ENCODE data around the gene JPT1. TPM values are rescaled to one million over a fixed set of nuclear protein-coding genes. Genes with fewer than 3 reads are reported as not detected.

JPT1 gene
- total and polyA plus RNA-seq, 10 donors, result 47.1 to 192 (median 99.5) TPM

DNA sequence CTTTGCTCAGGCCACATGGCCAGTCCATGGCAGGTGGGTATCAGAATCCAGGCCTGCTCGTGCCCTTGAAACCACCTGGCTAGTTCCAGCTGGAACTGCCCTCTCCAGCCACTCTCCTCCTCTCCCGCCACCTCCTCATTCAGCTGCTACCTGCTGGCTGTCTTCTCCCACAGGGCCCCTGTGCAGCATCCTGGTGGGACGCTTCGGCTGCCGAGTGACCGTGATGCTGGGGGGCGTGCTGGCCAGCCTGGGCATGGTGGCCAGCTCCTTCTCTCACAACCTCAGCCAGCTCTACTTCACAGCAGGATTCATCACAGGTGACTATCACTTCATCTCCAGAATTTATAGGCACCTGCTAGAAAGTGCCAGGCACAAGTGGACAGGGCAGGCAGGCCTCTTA, 56.4 kb downstream of the JPT1 start:
- TF ChIP-seq, protein P1, sequence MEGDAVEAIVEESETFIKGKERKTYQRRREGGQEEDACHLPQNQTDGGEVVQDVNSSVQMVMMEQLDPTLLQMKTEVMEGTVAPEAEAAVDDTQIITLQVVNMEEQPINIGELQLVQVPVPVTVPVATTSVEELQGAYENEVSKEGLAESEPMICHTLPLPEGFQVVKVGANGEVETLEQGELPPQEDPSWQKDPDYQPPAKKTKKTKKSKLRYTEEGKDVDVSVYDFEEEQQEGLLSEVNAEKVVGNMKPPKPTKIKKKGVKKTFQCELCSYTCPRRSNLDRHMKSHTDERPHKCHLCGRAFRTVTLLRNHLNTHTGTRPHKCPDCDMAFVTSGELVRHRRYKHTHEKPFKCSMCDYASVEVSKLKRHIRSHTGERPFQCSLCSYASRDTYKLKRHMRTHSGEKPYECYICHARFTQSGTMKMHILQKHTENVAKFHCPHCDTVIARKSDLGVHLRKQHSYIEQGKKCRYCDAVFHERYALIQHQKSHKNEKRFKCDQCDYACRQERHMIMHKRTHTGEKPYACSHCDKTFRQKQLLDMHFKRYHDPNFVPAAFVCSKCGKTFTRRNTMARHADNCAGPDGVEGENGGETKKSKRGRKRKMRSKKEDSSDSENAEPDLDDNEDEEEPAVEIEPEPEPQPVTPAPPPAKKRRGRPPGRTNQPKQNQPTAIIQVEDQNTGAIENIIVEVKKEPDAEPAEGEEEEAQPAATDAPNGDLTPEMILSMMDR (IDR thresholded peaks at IDR 0.05 in 8 of 11, conservative IDR thresholded peaks at IDR 0.05 in 3 of 11), result no peak
- TF ChIP-seq POLR2A (IDR thresholded peaks at IDR 0.05) (no peak), POLR2AphosphoS5 (IDR thresholded peaks at IDR 0.05) (no peak)
- Histone ChIP-seq H3K4me3 (no peak overlapping the region), H3K9me3 (no peaks in the 10 kb centered on the region), H3K27me3 (replicated peaks in 1 of 7) (no peaks in the 10 kb centered on the region), H3K36me3 (peaks cover 0 to 56% (median 12%) of the 10 kb centered on the region in 6 donors), H3K27ac (no peak overlapping the region), H3K4me1 (peaks cover 0 to 57% (median 29%) of the 10 kb centered on the region in 6 donors)
- no peak for DNase-seq
- 91 to 99% (median 94%) methylated on average over 7 of the region's 7 CpGs for WGBS, 5 donors
- intact Hi-C loops (cut with DNase I; ENCODE audit: low total_unique reads), result no loop called here

DNA sequence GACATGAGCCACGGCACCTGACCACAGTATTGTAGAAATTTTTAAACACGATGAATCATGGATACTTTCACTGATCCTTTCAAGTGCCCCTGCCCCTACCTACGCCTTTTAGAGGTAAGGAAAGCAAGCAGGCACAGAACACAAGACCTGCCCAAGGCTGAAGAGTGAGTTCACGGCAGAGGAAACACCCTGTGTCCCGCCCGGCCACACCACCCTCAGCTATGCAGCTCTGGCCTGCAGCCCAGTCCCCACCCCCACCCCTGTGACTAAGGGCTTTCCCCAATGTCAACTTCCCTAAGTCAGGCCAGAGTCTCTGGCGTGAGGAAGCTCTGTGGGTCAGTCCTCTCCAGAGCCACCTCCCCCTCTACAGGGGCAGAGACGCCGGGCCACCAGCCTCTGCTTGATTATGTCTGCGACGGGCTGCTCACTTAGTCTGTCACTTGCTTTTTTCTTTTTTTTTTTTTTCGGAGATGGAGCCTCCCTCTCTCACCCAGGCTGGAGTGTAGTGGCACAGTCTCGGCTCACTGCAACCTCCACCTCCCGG, 58.2 kb downstream of the JPT1 start:
- H3K27me3 ChIP-seq (replicated peaks in 1 of 7), result no peaks in the 10 kb centered on the region
- WGBS, 5 donors, result 21 to 36% (median 32%) methylated on average over 14 of the region's 14 CpGs
- intact Hi-C loops (cut with DNase I; ENCODE audit: low total_unique reads), result no loop called here
- H3K4me3 ChIP-seq, result peak overlapping the region in 1 of 8 donors; percentile 41
- peaks cover 5 to 61% (median 36%) of the 10 kb centered on the region in 6 donors for H3K4me1 ChIP-seq
- H3K36me3 ChIP-seq, result peaks cover 0 to 56% (median 12%) of the 10 kb centered on the region in 6 donors
- no peaks in the 10 kb centered on the region for H3K9me3 ChIP-seq
- H3K27ac ChIP-seq, result peak overlapping the region in 7 of 8 donors; percentile 45 to 87 (median 76)
- TF ChIP-seq, protein P1 (IDR thresholded peaks at IDR 0.05 in 8 of 11, conservative IDR thresholded peaks at IDR 0.05 in 3 of 11), result no peak
- TF ChIP-seq POLR2AphosphoS5 (IDR thresholded peaks at IDR 0.05), result peak; percentile 66 to 81 (median 70)
- peak; percentile 90 for DNase-seq

DNA sequence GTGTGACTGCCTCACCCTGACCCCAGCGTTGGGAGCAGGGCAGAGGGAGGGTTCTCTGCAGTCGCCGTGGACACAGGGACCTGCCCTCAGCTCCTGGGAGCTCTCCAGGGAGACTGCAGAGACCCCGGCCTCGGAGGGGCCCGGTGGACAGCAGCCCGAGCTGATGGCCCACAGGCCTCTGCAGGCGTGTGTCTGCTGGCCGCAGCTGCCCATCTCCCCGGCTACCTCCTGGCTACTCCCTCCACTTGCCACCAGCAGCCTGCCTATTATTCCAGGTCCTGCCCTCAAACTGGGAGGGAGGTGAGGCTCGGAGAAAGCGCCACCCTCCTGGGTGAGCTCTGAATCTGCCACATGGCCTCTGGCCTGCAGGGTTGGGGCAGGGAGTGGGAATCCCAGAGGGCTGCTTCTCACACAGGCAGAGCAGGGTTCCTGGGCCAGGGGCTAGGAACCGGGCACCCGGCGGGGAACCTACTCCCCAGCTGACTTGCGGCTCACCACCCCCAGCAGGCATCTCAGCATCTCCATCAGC, 59.4 kb downstream of the JPT1 start:
- Histone ChIP-seq H3K36me3 (peaks cover 0 to 44% (median 5%) of the 10 kb centered on the region in 6 donors), H3K9me3 (no peaks in the 10 kb centered on the region), H3K4me3 (no peak overlapping the region), H3K27me3 (replicated peaks in 1 of 7) (no peaks in the 10 kb centered on the region), H3K27ac (peak overlapping the region in 1 of 8 donors; percentile 87), H3K4me1 (peaks cover 11 to 73% (median 48%) of the 10 kb centered on the region in 6 donors)
- no peak for DNase-seq
- intact Hi-C loops (cut with DNase I; ENCODE audit: low total_unique reads), result no loop called here
- WGBS, 5 donors, result 82 to 92% (median 88%) methylated on average over 8 to 16 of the region's 16 CpGs
- TF ChIP-seq POLR2AphosphoS5 (IDR thresholded peaks at IDR 0.05) (peak in 1 of 3 donors; percentile 3), POLR2A (IDR thresholded peaks at IDR 0.05) (no peak)
- TF ChIP-seq, protein P1 (IDR thresholded peaks at IDR 0.05 in 8 of 11, conservative IDR thresholded peaks at IDR 0.05 in 3 of 11), result no peak

DNA sequence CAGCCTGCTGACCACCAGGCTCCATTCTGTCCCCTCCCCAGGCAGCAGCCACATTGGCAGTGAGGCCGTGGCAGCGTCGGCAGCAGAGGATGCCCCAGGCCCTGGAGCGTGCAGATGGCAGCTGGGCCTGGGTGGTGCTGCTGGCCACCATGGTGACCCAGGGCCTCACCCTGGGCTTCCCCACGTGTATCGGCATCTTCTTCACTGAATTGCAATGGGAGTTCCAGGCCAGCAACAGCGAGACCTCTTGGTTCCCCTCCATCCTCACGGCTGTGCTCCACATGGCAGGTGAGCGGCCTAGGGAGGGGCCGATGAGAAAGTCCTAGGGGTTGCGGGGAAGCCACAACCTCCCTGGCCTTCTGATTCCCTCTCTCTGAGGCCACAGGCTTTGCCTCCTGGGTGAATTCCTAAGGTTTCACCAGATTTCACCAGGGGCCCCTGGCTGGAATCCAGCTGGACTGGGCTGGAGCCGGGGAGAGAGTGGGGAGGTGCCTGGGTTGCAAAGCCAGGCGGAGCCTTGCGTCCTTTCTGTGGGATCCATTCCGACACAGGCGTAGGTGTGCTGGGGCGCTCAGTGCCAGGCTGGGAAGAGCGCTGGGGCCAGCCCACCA, 60.7 kb downstream of the JPT1 start:
- intact Hi-C loops (cut with DNase I; ENCODE audit: low total_unique reads), result no loop called here
- H3K4me1 ChIP-seq, result peaks cover 19 to 86% (median 61%) of the 10 kb centered on the region in 6 donors
- 89 to 95% (median 94%) methylated on average over 12 to 18 of the region's 18 CpGs for WGBS, 5 donors
- H3K36me3 ChIP-seq, result peaks cover 0 to 31% (median under 1%) of the 10 kb centered on the region in 6 donors
- no peaks in the 10 kb centered on the region for H3K9me3 ChIP-seq
- H3K27ac ChIP-seq, result peak overlapping the region in 3 of 8 donors; percentile 34 to 66 (median 63)
- DNase-seq, result no peak
- TF ChIP-seq POLR2AphosphoS5 (IDR thresholded peaks at IDR 0.05), result no peak
- TF ChIP-seq, protein P1 (IDR thresholded peaks at IDR 0.05 in 8 of 11, conservative IDR thresholded peaks at IDR 0.05 in 3 of 11), result no peak
- no peak for TF ChIP-seq POLR2A (IDR thresholded peaks at IDR 0.05)
- H3K27me3 ChIP-seq (replicated peaks in 1 of 7), result no peaks in the 10 kb centered on the region
- H3K4me3 ChIP-seq, result no peak overlapping the region

Data from spleen (tissue), 11 donors.